NCI-H187 treated with DMSO at 0.1 percent for 48 hours (cell line): ENCODE data around the gene RASA3.
"Not testable (repeated sequence)": the region's sequence is repeated elsewhere in the genome, so short reads cannot be mapped to it uniquely, and the experiment has no call there.

Experiments
- DNase-seq: peaks from one replicate; lab custom pipeline; 2025; lab: John Stamatoyannopoulos, UW

Gene RASA3, protein sequence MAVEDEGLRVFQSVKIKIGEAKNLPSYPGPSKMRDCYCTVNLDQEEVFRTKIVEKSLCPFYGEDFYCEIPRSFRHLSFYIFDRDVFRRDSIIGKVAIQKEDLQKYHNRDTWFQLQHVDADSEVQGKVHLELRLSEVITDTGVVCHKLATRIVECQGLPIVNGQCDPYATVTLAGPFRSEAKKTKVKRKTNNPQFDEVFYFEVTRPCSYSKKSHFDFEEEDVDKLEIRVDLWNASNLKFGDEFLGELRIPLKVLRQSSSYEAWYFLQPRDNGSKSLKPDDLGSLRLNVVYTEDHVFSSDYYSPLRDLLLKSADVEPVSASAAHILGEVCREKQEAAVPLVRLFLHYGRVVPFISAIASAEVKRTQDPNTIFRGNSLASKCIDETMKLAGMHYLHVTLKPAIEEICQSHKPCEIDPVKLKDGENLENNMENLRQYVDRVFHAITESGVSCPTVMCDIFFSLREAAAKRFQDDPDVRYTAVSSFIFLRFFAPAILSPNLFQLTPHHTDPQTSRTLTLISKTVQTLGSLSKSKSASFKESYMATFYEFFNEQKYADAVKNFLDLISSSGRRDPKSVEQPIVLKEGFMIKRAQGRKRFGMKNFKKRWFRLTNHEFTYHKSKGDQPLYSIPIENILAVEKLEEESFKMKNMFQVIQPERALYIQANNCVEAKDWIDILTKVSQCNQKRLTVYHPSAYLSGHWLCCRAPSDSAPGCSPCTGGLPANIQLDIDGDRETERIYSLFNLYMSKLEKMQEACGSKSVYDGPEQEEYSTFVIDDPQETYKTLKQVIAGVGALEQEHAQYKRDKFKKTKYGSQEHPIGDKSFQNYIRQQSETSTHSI

DNA sequence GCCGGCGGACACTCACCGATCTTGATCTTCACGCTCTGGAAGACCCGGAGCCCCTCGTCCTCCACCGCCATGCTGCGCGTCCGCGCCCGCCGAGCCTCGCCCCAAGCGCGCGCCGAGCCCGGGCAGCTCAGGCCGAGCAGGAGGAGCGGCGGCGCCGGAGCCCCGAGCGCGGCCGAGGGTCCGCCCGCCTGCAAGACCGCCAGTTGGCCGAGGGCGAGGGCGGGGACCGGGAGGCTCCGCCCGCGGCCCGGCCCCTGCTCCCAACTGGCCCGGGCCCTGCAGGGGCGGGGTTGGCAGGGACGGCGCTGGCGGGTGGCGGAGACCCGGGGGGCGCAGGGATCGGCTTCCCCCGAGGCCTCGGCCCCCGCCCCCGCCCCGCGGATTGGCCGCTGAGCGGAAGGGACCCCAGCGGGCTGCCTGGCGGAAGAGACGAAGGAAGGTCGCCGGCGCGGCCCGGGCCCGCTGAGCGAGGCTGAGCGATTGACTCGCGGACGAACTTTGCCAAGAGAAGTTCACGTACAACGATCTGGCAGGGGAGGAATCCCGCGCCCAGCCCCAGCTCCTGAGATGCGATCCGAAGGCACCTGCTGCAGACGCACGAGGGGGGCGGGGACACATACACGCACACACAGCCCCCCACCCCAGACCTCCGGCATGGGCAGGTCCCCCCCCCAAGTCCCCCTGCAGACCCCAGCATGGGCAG, at the start of gene RASA3:
RASA3 (minus strand) TSS at position 205 of the 703 bp plus-strand sequence; CDS start at position 71, 134 bp downstream.
- DNase-seq, result no peak

DNA sequence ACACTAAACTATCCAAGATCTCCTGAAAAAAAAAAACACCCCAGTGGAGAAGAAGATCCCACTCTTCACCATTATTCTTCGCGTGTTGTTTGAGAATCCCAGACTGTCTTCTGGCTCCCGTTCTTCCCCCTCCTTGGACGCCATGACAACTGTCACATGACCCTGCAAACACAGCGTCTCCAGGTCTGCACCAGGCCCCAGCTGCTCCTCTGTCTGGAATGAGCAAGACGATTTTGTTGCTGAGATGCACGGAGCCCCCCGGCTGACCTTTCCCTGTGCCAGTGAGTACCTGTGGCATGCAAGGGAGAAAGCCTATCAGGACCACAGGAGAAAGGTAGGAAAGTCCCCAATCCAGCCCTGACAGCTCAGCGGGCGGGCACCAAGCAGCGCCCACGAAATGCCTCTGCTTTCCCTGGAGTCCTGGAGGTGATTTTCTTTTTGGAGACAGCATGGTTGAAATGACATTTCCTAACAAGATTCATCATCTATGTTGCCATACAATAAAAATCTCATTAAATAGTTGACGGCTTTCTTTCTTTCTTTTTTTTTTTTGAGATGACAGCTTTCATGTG, 46.8 kb upstream of the RASA3 start, which contains the start of gene CFAP97D2:
CFAP97D2 (plus strand) TSS at position 171 of the 572 bp plus-strand sequence; CDS start at position 245, 74 bp downstream.
- no peak for DNase-seq

DNA sequence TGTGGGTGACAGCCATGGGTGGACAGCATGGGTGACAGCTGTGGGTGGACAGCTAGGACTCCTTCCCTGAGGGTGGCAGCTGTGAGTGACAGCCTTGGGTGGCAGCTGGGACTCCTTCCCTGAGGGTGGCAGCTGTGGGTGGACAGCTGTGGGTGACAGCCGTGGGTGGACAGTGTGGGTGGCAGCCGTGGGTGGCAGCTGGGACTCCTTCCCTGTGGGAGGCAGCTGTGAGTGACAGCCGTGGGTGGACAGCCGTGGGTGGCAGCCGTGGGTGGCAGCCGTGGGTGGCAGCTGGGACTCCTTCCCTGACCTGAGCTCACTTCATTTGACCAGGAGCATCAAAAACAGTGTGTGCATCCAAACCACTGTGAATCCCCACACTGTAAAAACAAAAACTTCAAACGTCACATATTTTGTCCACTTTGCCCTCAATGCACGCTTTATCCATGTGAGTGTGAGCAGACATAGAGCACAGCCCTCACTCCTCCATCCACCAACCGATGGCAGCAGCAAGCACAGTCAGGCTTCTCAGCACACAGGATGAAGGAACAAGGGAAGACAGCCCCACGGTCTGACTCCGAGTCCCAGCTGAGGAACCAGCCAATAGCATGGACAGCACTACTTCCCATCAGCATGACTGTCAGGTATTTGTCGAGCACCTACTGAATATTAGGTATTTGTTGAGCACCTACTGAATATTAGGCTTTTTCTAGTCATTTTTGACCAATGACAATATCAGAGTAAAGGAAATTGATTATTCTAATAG, 45.0 kb upstream of the RASA3 start:
- no peak for DNase-seq

DNA sequence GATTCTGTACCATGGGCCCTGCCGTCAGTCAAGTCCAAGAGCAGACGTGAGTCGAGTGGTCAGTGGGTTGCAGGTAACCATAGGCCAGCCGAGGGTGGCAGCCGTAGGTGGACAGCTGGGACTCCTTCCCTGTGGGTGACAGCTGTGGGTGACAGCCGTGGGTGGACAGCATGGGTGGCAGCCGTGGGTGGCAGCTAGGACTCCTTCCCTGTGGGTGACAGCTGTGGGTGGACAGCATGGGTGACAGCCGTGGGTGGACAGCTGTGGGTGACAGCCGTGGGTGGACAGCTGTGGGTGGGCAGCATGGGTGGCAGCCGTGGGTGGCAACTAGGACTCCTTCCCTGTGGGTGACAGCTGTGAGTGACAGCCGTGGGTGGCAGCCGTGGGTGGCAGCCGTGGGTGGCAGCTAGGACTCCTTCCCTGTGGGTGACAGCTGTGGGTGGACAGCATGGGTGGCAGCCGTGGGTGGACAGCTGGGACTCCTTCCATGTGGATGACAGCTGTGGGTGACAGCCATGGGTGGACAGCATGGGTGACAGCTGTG, 44.0 kb upstream of the RASA3 start:
- not testable (repeated sequence) for DNase-seq

DNA sequence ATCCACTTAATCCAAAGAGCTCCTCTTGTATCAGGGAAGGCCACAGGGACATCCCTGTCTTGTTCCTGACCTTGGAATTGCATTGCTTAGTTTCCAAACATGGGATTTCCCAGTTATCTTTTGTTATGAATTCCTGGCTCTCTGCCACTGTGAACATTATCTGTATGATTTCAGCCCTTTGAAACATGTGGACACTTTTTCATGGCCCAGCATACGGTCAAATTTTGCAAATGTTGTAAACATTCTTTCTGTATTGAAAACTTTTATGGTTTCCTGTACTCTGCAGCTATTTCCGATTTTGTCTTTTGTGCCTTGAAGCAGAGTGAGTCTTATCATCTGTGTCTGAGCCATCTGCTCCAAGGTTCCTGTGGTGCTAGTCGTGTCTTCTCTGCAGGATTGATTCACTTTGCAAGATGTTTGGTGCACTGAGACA, 42.1 kb upstream of the RASA3 start:
- DNase-seq, result no peak

DNA sequence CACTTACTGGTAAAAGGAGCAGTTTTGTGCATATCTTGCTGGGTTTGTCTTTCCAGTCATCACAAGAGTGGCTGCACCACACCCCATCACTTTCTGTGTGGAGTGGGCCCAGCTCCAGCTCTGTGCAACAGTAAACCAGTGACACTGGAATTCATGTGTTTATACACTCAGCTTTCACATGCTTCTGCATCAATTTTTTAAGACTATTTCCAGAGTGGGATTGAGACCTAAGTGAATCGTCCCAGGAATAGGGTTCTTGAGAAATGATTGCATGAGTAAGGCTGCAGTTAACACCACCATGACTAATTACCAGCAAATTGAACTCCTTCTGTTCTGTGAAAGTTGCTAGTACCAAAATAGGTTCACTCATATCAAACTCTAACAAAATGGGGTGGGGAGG, 41.3 kb upstream of the RASA3 start:
- DNase-seq, result no peak

DNA sequence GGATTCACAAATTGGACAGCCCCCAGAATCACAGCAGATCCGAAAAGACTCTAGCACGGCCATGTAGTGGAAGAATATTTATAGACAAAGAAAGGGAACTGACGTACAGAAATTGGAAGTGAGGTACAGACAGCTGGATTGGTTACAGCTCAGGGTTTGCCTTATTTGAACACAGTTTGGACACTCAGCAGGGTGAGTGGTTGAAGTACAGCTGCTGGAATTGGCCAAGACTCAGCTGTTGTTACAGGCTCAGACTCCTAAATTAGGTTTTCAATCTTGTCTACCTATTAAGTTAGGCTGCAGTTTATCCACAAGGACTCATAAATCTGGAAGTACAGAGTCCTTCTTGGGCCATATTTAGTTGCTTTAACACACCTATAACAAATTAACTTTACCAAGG, 40.8 kb upstream of the RASA3 start:
- no peak for DNase-seq

DNA sequence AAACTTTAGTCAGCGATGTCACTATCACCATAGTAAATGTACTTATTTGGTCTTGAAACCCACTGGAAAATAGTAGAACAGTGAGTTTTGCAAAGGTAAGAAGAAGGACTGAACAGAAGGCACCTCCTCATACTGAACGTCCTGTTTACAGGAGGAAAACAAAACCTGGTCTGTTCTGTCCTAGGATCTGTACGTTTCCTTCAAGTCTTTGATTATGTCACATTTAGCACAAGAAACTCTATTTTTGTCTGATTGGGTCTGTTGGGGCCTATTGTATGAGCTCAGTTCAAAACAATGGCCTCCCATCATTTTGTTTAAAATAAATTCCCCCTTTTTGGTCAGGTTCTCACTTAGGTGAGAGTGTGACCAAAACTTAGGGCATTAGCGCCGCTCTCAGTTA, 35.5 kb upstream of the RASA3 start:
- no peak for DNase-seq

DNA sequence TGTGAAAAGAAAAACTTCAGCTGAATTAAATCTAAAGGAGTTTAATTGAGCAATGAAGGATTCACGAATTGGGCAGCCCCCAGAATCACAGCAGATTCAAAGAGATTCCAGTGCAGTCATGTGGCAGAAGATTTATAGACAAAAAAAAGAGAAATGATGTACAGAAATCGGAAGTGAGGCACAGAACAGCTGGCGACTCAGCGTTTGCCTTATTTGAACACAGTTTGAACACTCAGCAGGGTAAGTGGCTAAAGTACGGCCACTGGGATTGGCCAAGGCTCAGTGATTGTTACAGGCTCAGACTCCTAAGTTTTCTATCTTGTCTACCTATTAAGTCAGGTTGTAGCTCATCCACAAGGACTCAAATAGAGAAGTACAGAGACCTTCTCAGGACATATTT, 35.0 kb upstream of the RASA3 start:
- no peak for DNase-seq

DNA sequence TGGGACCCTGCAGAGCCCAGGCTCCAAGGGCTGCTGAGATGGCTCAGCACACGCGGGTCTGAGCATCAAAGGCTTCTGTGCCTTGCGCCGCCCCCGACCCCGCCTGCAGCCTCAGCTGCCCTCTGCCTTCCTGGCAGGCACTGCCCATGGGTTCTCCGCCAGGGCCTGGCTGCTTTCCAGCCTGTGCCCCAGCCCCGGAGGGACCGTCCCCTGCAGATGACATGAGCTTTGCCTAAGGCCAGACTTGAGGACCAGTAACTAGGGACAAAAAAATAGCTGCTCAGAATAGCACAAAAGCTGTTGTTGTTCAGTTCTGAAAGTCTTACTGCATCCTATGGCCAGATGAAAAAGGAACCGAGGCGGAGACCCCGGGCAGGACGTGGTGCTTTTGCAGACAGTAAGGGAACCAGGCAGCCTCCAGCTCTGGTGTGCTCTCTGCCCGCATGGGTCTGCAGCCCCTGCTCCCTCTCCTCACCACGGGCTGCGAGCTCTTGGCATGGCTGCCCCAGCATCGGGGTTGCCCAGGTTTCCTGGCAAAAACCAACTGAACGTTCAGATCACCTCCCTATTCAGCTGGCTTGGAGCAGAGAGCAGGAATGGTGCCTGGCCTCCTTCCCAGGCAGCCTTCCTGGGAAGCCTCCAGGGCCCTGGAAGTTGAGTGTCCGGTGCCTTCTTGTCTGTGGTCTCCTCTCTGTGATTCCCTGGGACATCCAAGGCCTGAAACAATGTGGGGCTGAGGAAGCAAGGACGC, 34.1 kb upstream of the RASA3 start:
- DNase-seq, result no peak

DNA sequence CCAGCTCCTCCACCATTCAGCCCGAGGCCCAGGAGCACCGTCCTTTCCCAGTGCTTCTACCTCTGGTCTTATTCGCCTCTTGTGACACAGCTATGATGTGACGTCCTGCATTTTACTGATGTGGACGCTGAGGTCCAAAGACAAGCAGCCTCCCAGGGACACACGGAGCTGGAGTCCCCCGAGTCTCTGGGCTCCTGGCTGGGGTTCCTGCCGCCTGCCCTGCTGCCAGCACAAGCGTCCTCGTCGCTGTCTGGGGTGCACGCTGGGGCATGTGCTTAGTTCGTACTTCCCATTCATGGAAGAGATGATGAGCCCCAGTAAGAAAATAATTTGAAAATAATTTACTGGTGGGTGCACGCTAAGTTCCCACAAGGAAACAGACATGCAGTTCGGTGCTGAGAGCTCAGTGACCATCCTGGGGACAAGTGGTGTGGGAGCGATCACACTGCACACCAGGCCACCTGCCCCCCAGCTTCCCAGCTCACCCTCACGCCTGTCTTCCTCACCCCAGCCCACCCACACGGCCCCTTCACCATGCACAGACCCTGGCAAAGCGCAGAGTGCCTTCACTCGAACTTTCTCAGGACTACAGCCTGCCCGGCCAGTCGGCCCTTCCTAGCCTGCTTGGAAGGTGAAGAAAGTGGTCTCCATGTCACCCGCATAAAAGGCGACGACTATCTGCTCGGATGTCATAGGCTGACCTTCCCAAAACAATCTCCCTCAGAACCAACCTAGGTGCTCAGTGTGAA, 32.4 kb upstream of the RASA3 start:
- DNase-seq, result no peak

DNA sequence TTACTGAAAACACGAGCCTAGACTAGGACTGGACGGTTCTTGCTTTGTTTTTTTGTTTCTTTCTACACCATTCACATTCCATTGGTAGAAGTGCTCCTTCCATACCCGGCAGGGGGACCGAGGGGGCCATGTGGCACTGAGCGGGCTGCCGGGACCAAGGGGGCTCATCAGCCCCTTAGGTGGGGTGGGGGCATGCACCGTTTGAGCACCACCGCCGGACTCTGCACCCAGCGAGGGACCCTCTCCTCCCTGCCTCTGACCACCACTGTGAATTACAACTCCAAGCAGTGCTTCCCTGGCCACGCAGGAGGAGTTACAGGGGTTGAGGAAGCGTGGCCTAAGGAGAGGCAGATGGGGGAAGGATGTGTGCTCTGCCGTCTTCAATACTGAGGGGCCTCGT, 31.6 kb upstream of the RASA3 start:
- no peak for DNase-seq

DNA sequence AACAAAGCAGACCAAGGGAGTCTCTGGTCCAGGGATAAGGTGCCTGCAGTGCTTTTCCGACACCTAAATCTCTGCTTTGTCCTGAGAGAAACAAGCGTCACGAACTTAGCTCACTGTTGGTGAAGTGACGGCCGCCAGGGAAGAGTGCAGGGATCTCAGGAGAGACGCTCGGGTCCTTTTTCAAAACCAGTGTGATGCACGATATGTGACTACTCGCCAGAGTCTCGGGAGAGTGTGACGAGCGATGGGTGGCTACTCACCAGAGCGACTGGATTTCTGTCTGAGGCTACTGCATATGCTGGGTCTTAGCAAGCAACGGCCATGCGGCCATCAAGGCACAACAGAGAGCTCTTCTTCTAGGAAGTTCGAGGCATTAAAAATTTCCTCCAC, 30.1 kb upstream of the RASA3 start:
- no peak for DNase-seq

DNA sequence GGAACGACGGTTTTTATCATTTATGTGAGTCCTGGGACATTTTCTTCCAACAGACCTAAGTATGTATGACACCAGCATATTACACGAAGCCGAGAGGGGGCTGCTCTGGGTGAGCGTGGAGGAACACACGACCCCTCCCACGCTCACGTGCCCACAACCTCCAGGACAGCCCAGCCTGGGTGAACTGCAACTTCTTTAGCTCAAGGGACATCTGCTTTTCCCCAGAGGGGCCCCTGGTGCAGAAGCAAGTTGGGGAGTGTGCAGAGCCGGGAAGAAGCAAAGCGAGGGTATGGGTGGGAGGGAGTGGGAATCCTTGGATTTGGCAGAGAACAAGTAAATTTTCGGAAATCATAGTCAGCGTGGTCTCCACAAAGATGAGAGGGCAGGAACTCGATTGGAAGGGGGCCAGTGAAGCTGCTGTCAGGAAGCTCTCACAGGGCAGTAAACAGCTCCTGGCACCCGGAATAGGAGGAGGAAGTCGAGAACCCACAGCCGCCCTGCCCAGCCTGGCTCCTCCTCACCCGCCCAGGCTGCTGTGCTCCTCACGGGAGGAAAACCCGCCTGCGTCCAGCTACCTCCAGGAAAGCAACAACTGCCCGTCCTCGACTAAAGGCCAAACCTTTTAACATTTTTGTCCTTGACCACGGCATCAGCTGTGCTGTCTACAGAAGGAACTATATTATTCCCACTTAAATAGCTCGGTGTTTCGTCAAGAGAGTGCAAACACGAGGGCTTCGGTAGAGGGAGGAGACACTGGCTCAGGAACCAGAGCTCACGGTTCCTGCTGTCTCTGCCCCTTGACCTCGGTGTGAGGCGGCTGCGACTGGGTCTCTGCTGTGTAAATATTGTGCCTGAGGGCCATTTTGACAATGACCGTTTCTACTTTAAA, 29.5 kb upstream of the RASA3 start:
- DNase-seq, result no peak

DNA sequence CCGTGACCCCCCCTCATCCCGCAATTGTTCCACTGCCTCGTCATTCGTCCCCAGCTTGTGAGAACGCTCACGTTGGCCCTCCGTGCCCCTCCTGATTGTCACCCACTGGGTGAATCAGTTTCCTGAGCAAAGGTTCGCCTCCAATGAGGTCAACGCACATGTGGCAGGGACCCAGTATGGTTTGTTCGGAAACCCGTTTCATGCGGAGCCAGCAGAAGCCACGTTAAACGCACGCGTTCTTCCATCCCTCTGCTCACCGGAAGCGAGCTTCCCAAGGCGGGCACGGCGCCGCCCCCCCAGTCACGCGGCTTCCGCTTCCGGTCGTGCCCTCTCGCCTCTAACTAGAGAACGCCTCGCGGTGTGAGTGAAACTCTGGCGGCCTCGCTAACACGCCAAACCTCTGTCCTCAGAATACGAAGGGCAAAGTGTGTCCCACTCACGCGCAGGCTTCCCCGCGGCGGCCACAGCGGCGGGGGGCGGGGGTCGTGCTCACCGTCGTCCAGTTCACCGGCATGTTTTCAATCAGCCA, 28.7 kb upstream of the RASA3 start:
- DNase-seq, result no peak

DNA sequence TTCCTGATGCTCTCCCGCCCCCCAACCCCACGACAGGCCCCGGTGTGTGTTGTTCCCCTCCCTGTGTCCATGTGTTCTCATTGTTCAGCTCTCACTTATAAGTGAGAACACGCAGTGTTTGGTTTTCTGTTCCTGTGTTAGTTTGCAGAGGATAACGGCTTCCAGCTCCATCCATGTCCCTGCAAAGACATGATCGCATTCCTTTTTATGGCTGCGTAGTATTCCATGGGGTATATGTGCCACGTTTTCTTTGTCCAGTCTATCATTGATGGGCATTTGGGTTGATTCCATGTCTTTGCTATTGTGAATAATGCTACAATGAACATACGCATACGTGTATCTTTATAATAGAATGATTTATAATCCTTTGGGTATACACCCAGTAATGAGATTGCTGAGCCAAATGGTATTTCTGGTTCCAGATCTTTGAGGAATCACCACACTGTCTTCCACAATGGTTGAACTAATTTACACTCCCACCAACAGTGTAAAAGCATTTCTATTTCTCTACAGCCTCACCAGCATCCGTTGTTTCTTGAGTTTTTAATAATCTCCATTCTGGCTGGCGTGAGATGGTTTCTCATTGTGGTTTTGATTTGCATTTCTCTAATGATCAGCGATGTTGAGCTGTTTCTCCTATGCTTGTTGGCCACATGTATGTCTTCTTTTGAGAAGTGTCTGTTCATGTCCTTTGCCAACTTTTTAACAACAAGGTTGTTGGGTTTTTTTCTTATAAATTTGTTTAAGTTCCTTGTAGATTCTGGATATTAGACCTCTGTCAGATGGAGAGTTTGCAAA, 26.6 kb upstream of the RASA3 start:
- DNase-seq, result not testable (repeated sequence)

DNA sequence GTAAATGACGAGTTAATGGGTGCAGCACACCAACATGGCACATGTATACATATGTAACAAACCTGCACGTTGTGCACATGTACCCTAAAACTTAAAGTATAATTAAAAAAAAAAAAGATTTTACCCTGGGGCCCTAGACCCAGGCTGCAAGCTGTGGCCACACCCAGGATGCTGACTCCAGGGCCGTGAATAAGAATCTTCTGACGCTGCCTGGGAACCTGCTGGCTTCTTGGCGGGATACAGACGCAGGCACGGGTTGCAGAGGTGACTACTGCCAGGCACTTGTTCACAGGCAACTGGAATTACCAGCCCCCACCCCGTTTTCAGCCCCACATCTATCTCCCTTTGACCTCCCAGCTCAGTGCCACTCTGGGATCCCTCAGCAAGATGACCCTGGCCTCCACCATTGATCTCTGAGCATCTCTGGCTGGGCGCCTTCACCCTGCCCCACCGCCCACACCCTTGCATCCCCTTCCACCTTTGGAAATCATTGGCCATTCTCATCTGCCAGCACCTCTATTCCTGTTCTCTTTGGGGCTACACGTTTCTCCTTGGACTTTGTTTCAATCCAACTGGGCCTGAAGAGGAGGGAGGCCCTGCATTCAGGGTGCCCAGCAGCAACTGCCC, 25.6 kb upstream of the RASA3 start:
- no peak for DNase-seq
